ENCODE data around the gene FNBP1. TPM values are rescaled to one million over a fixed set of nuclear protein-coding genes. Genes with fewer than 3 reads are reported as not detected.

The FNBP1 gene
- total and polyA plus RNA-seq, 2 experiments from 2014 or later = 26.6 to 28.8 TPM

DNA sequence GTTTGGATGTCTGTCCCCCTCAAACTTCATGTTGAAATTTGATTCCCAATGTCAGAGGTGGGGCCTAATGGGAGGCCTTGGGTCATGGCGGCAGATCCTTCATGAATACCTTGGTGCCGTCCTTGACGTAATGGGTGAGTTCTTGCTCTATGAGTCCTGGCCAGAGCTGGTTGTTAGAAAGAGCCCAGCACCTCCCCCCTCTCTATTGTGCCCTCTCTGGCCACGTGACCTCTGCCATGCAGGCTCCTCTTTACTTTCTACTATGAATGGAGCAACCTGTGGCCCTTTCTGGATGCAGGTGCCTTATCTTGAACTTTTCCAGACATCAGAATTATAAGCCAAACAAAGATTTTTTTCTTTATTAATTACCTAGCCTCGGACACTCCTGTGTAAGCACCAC lies 40.7 kb downstream of the FNBP1 start:
- H3K27ac ChIP-seq (ENCODE audit: low read depth) = no peak overlapping the region
- H2AFZ ChIP-seq = no peak overlapping the region
- H3K36me3 Mint-ChIP-seq (ENCODE audit: low read depth) = no peaks in the 10 kb centered on the region
- DNase-seq (ENCODE audit: low spot score) (peak; percentile 12), ATAC-seq (0 out of 3 replicates have a peak, but pooled peaks have one; percentile 30)
- H3K4me3 ChIP-seq = no peak overlapping the region
- H3K79me2 ChIP-seq (replicated peaks; ENCODE audit: insufficient read depth) = peaks cover 34% of the 10 kb centered on the region
- H3K27me3 Mint-ChIP-seq (ENCODE audit: insufficient read depth, low read depth, poor library complexity) = peaks cover 1% of the 10 kb centered on the region
- 0 out of 2 replicates have a peak, but pooled peaks cover 5% of the 10 kb centered on the region for H3F3A ChIP-seq (replicated peaks; ENCODE audit: low read depth)
- no peaks in the 10 kb centered on the region for H3K36me3 ChIP-seq (ENCODE audit: insufficient read depth)
- no peaks in the 10 kb centered on the region for H3K27me3 ChIP-seq (ENCODE audit: insufficient read depth)
- peaks cover 10% of the 10 kb centered on the region for H3K4me1 Mint-ChIP-seq
- TF ChIP-seq STAT1 (IDR thresholded peaks at IDR 0.05; ENCODE audit: unreplicated experiment) (no peak), CREB1 (CRISPR knock-in tag; IDR thresholded peaks at IDR 0.05; ENCODE audit: low read depth) (no peak), NANOG (IDR thresholded peaks at IDR 0.05; ENCODE audit: borderline replicate concordance) (no peak), ZNF331 (CRISPR knock-in tag; IDR thresholded peaks at IDR 0.05; ENCODE audit: low read depth) (no peak), JUNB (IDR thresholded peaks at IDR 0.05; ENCODE audit: unreplicated experiment) (no peak), EZH2phosphoT487 (IDR thresholded peaks at IDR 0.05; ENCODE audit: unreplicated experiment) (no peak)
- TF ChIP-seq, protein P1, sequence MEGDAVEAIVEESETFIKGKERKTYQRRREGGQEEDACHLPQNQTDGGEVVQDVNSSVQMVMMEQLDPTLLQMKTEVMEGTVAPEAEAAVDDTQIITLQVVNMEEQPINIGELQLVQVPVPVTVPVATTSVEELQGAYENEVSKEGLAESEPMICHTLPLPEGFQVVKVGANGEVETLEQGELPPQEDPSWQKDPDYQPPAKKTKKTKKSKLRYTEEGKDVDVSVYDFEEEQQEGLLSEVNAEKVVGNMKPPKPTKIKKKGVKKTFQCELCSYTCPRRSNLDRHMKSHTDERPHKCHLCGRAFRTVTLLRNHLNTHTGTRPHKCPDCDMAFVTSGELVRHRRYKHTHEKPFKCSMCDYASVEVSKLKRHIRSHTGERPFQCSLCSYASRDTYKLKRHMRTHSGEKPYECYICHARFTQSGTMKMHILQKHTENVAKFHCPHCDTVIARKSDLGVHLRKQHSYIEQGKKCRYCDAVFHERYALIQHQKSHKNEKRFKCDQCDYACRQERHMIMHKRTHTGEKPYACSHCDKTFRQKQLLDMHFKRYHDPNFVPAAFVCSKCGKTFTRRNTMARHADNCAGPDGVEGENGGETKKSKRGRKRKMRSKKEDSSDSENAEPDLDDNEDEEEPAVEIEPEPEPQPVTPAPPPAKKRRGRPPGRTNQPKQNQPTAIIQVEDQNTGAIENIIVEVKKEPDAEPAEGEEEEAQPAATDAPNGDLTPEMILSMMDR (conservative IDR thresholded peaks at IDR 0.05; ENCODE audit: low read depth in 2 of 2) = no peak
- TF ChIP-seq, protein P2, sequence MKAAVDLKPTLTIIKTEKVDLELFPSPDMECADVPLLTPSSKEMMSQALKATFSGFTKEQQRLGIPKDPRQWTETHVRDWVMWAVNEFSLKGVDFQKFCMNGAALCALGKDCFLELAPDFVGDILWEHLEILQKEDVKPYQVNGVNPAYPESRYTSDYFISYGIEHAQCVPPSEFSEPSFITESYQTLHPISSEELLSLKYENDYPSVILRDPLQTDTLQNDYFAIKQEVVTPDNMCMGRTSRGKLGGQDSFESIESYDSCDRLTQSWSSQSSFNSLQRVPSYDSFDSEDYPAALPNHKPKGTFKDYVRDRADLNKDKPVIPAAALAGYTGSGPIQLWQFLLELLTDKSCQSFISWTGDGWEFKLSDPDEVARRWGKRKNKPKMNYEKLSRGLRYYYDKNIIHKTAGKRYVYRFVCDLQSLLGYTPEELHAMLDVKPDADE (IDR thresholded peaks at IDR 0.05) = no peak
- TF ChIP-seq, protein P3, sequence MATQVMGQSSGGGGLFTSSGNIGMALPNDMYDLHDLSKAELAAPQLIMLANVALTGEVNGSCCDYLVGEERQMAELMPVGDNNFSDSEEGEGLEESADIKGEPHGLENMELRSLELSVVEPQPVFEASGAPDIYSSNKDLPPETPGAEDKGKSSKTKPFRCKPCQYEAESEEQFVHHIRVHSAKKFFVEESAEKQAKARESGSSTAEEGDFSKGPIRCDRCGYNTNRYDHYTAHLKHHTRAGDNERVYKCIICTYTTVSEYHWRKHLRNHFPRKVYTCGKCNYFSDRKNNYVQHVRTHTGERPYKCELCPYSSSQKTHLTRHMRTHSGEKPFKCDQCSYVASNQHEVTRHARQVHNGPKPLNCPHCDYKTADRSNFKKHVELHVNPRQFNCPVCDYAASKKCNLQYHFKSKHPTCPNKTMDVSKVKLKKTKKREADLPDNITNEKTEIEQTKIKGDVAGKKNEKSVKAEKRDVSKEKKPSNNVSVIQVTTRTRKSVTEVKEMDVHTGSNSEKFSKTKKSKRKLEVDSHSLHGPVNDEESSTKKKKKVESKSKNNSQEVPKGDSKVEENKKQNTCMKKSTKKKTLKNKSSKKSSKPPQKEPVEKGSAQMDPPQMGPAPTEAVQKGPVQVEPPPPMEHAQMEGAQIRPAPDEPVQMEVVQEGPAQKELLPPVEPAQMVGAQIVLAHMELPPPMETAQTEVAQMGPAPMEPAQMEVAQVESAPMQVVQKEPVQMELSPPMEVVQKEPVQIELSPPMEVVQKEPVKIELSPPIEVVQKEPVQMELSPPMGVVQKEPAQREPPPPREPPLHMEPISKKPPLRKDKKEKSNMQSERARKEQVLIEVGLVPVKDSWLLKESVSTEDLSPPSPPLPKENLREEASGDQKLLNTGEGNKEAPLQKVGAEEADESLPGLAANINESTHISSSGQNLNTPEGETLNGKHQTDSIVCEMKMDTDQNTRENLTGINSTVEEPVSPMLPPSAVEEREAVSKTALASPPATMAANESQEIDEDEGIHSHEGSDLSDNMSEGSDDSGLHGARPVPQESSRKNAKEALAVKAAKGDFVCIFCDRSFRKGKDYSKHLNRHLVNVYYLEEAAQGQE (IDR thresholded peaks at IDR 0.05; ENCODE audit: unreplicated experiment) = no peak
- no peaks in the 10 kb centered on the region for H4K20me1 ChIP-seq (replicated peaks; ENCODE audit: insufficient read depth)
- no peak overlapping the region for H3K4me2 ChIP-seq
- 0 out of 2 replicates have a peak, but pooled peaks cover 4% of the 10 kb centered on the region for H3K4me1 ChIP-seq (ENCODE audit: insufficient read depth)
- no peak overlapping the region for H3K4me3 Mint-ChIP-seq
- H3K9me3 Mint-ChIP-seq = no peaks in the 10 kb centered on the region
- no peak overlapping the region for H3K27ac Mint-ChIP-seq
- H3K9me2 ChIP-seq (ENCODE audit: insufficient read depth) = no peaks in the 10 kb centered on the region

DNA sequence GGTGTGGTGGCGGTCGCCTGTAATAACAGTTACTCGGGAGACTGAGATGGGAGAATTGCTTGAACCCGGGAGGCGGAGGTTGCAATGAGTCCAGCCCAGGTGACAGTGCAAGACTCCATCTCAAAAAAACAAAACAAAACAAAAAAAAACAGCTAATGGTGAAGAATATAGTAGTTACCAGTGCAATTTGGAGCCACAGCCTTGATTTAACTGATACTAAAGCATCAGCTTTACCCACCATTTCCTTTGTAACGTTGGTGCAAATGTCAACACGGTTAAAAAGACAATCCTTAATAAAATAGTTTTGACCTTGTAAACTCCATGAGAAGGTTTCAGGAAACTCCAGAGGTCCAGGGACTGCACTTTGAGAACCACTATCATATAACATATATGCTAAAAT lies 41.8 kb downstream of the FNBP1 start:
- no peak overlapping the region for H3K4me3 Mint-ChIP-seq
- DNase-seq (ENCODE audit: low spot score) (no peak), ATAC-seq (no peak)
- no peaks in the 10 kb centered on the region for H3K36me3 Mint-ChIP-seq (ENCODE audit: low read depth)
- H2AFZ ChIP-seq = no peak overlapping the region
- H3K27ac ChIP-seq (ENCODE audit: low read depth) = no peak overlapping the region
- H3K9me2 ChIP-seq (ENCODE audit: insufficient read depth) = no peaks in the 10 kb centered on the region
- H3K4me1 Mint-ChIP-seq = peaks cover 10% of the 10 kb centered on the region
- H3K27ac Mint-ChIP-seq = no peak overlapping the region
- peaks cover 3% of the 10 kb centered on the region for H3K27me3 Mint-ChIP-seq (ENCODE audit: insufficient read depth, low read depth, poor library complexity)
- TF ChIP-seq POLR2AphosphoS5 (IDR thresholded peaks at IDR 0.05; ENCODE audit: low read depth) (no peak), STAT1 (IDR thresholded peaks at IDR 0.05; ENCODE audit: unreplicated experiment) (no peak), CREB1 (CRISPR knock-in tag; IDR thresholded peaks at IDR 0.05; ENCODE audit: low read depth) (no peak), EZH2 (IDR thresholded peaks at IDR 0.05; ENCODE audit: low read depth, unreplicated experiment) (no peak), ZNF331 (CRISPR knock-in tag; IDR thresholded peaks at IDR 0.05; ENCODE audit: low read depth) (no peak)
- TF ChIP-seq, protein P3 (IDR thresholded peaks at IDR 0.05; ENCODE audit: unreplicated experiment) = no peak
- H3K36me3 ChIP-seq (ENCODE audit: insufficient read depth) = no peaks in the 10 kb centered on the region
- no peaks in the 10 kb centered on the region for H3K27me3 ChIP-seq (ENCODE audit: insufficient read depth)
- 0 out of 2 replicates have a peak, but pooled peaks cover 4% of the 10 kb centered on the region for H3K4me1 ChIP-seq (ENCODE audit: insufficient read depth)
- H3K9me3 Mint-ChIP-seq = no peaks in the 10 kb centered on the region
- H3F3A ChIP-seq (replicated peaks; ENCODE audit: low read depth) = 0 out of 2 replicates have a peak, but pooled peaks cover 5% of the 10 kb centered on the region
- no peak overlapping the region for H3K4me3 ChIP-seq
- H4K20me1 ChIP-seq (replicated peaks; ENCODE audit: insufficient read depth) = no peaks in the 10 kb centered on the region
- H3K79me2 ChIP-seq (replicated peaks; ENCODE audit: insufficient read depth) = peaks cover 38% of the 10 kb centered on the region
- no peak overlapping the region for H3K4me2 ChIP-seq
